ENCODE data around the gene CDKAL1.

GRCh38 chr6:21098744-21099143 lies 564.5 kb downstream of the CDKAL1 start:
- TF ChIP-seq CTCF (IDR thresholded peaks at IDR 0.05) (no peak), POLR2A (IDR thresholded peaks at IDR 0.05) (no peak), POLR2AphosphoS5 (IDR thresholded peaks at IDR 0.05) (no peak)
